ENCODE results near the gene SLC32A1.
A peak's percentile ranks its signal among the peaks of the same experiment; 100 is the strongest.

Gene SLC32A1

DNA sequence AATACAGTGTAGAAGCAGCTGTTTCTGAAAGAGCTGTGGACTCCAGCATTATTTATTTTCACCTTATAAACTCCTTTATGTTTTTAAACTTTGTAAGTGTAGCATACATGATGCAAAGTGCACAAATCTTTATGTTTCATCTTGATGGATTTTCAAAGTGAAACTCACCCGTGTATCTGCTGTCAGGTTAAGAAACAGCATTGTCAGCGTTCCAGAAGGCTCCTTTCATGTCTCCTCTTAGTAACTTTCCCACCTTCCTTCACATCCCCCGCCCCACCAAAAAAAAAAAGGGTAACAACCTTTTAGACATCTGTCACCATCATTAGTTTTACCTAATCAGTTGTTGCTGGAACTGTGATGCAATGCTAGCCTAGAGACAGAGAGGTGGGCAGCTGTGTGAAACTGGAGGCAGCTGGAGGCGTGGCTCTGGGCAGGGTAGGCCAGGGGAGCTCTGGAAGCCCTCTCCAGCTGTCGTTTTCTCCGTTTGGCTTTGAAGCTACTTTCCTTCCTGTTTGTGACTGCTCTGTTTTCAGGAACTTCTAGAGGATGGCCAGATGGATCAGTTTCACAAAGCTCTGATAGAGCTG is 31.1 kb downstream of the SLC32A1 start:
- DNase-seq: no peak

DNA sequence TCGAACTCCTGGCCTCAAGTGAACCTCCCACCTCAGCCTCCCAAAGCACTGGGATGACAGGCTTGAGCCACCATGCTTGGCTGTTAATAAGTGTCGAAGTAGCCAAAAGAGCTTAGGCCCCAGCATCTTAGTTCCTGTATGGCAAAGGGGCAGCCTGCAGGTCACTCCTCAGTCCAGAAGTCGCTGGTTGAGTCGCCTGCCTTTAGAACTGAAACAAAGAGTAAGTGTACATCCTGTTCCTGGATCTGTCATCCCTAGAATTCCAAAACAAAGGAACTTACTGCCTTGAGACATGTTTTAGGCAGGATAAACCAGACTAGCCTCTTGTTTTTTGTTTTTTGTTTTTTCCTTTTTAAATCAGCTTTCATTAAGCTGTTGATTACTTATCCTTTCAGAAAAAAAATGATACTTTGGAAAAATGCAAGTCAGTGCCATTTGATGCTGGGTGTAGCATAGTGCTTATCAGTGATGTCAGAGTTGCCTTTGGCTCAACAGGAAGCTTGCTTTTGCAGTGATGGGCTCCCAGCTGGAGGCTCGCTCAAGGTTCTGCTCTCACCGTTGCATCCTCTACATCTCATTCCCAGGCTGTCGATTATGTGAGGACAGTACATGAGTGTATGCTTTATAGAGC is 33.0 kb downstream of the SLC32A1 start:
- DNase-seq: no peak

DNA sequence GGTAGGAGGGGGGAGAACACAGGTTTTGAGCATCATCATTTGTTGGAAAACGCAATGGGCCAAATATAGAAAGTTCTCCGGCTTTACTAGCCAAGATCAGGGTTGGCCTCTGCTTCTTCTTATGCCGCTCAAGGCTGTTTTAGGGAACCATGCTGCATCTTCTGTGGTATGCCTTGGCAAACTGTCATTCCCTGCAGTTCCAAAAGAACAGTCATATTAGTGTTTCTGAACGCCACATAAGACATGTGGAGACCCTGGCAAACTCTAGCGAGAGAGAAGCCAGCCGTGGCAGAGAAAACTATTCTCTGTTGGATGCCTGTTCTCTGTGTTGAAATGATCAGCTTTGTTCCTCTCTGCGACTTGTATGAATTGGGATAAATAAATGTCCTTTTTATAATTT is 34.8 kb downstream of the SLC32A1 start:
- no peak for DNase-seq

DNA sequence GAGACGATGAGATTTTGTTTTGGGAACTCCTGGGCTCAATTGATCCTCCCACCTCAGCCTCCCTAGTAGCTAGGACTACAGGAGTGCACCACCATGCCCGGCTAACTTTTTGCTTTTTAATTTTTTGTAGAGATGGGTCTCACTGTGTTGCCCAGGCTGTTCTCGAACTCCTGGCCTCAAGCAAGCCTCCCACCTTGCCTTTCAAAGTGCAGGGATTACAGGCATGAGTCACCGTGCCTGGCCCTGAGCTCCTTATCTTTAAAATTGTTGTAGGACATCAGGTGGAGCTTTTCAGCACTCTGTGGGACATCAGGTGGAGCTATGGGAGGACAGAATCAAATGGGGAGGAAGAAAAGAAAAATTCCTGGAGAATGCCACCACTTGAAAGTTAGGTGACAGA is 36.7 kb downstream of the SLC32A1 start:
- no peak for DNase-seq

GRCh38 chr20:38762174-38762573 is 37.9 kb downstream of the SLC32A1 start:
- no peak for DNase-seq

DNA sequence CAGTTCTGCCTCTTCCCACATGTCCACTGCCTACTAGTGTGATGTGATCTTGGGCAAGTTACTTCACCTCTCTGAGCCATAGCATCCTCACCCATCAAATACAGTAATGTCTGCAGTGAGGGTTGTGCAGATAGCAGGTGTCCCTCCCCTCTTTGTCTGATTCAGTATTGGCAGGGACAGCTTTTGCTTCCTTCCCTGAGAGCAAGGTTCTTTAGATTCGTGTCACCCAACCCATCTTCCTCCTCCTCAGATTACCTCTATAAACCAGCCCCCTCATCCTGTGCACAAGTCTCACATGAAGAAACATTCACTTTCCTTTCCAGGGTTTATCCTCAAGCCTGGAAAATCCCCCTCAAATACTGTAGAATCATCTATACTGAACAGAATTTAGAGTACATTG is 39.3 kb downstream of the SLC32A1 start:
- DNase-seq: no peak

- peak; percentile 36 for DNase-seq
These were observed 40.5 kb downstream of the SLC32A1 start for GRCh38 chr20:38764567-38765318.

DNA sequence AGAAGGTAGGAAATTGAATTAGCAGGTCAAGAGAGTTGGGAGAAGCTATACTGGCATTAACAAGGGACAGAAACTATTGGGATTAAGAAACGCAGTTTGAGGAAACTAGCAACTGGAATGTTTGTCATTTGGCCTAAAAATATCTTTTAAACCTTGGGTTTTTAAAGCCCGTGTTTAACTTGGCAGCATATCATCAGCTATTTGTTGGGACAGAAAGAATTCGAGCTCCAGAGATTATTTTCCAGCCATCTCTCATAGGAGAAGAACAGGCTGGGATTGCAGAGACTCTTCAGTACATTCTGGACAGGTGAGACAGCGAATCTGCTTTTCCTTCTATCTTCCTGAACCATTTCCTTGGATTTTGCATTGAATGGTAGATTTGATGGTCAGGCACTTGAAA is 41.8 kb downstream of the SLC32A1 start:
- no peak for DNase-seq

DNA sequence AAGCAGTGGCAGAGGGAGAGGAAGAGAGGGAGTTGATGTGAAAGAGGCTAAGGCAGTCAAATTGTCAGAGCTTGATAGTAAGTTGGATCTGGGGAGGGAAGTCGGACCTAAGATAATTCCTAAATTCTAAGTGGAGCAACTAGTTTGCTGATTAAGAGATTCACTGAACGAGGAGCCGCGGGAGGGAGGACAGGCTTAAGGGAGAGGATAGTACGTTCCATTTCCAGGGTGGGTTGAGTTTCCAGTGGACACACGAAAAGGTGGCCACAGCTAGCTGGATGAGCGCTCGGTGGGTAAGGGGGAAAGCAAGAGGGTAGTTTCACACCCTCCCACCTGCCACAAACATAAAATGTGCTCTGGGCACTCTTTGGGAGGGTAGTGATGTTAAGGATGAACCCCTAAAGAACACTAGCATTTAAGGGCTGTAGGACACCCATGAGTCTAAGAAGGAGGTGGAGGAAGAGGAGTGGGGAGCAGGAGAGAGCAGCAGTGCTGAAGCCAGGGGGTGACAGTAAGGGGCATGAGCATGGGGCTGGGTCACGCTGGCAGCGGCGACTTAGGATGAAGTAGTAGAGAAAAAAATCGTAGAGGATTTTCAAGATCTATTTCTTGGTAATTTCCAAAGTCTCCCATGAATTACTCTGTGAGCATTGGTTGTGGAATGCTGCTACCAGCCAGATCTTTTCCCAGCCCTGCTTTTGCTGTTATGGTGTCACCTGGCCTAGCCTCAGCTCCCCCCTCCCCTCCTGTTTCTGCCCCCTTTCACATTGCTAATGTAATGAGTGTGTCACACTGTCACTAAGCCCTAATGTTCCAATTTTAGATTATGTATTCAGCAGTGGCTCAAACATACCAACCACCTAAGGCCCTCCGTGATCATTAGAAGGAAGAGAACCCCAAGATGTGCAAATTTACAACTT is 45.4 kb downstream of the SLC32A1 start:
- no peak for DNase-seq

DNA sequence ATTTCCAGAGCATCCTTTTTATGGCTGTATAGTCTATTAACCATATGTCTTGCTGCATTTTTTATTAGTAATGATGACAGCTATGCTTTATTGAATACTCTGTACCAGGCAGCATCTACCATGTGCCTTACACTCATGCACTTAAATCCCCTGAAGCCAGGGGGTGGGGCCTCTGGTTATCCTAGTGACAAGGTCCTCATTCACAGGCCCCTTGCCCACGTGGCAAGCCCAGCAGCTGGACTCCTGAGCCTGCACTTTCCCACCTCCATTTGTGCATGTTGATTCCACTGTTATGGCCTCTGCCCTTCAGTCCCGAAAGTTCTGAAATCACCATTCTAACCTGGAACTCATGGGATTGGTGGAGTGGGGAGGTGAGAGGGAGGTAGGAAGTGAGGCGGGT is 46.3 kb downstream of the SLC32A1 start:
- no peak for DNase-seq

- DNase-seq: no peak
These were observed 46.7 kb downstream of the SLC32A1 start for GRCh38 chr20:38770970-38771369.

DNA sequence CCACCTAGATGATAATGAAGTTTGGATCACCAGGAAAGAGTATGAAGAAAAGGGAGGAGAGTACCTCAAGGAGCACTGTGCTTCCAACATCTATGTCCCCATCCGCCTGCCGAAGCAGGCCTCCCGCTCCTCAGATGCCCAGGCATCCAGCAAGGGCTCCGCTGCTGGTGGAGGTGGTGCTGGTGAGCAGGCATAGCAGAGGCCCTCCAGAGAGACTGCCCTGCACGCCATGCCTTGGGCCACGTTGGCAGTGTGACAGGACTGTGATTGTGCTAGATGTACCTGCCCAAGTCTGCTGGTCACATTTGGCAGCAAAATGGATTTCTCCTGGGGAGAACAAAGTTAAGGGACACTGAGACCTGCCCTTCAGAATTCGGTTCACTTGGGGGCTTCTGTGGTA is 47.3 kb downstream of the SLC32A1 start:
- no peak for DNase-seq

GRCh38 chr20:38774167-38774566 is 49.9 kb downstream of the SLC32A1 start:
- DNase-seq: no peak

- no peak for DNase-seq
These were observed 52.1 kb downstream of the SLC32A1 start for GRCh38 chr20:38776363-38776762.
